HepG2 (cell line): Measurements from ENCODE around the gene ATN1. TPM values are rescaled to one million over a fixed set of nuclear protein-coding genes. Genes with fewer than 3 reads are reported as not detected.
A peak's percentile ranks its signal among the peaks of the same experiment; 100 is the strongest.

Experiments
- ETV6 ChIP-seq: sonication (generic); formaldehyde crosslinking; conservative IDR thresholded peaks from 2 replicates; pipeline ENCODE4 v1.4.0; 2020; ENCODE audit warnings: missing genetic modification reagents
- HBP1 ChIP-seq: IDR thresholded peaks from 2 replicates; pipeline ENCODE4 v1.6.1; 2016; ENCODE audit warnings: low read depth, control low read depth
- JDP2 ChIP-seq: sonication (generic); formaldehyde crosslinking; IDR thresholded peaks from 2 replicates; pipeline ENCODE4 v1.8.1; 2022; ENCODE audit warnings: missing genetic modification reagents, borderline replicate concordance
- MIXL1 ChIP-seq: IDR thresholded peaks from 2 replicates; pipeline ENCODE4 v1.6.1; 2016
- MYC ChIP-seq: sonication (generic); formaldehyde crosslinking; IDR thresholded peaks from 2 replicates; pipeline ENCODE4 v1.9.0; 2021; ENCODE audit warnings: missing genetic modification reagents, borderline replicate concordance
- NFE2L2 ChIP-seq: fragments of 150-350 bp; IDR thresholded peaks from 2 replicates; pipeline ENCODE4 v1.6.1; 2014; ENCODE audit warnings: low read length
- POGK ChIP-seq: sonication (generic); formaldehyde crosslinking; conservative IDR thresholded peaks from 2 replicates; pipeline ENCODE4 v1.8.0; 2022; ENCODE audit warnings: mild to moderate bottlenecking, moderate library complexity, missing genetic modification reagents
- REL ChIP-seq: sonication (generic); formaldehyde crosslinking; conservative IDR thresholded peaks from 2 replicates; pipeline ENCODE4 v1.8.0; 2022; ENCODE audit warnings: mild to moderate bottlenecking, missing genetic modification reagents, moderate library complexity
- SRSF4 ChIP-seq: fragments of 200-400 bp; formaldehyde crosslinking; IDR thresholded peaks from one replicate; pipeline ENCODE4 v1.6.1; 2018; ENCODE audit warnings: mild to moderate bottlenecking, low read depth, low read length, moderate library complexity; ENCODE audit not compliant: poor library complexity, severe bottlenecking
- UBTF ChIP-seq: sonication (generic); formaldehyde crosslinking; IDR thresholded peaks from 2 replicates; pipeline ENCODE4 v1.4.0; 2020; ENCODE audit warnings: mild to moderate bottlenecking, missing genetic modification reagents
- XBP1 ChIP-seq: sonication (generic); formaldehyde crosslinking; IDR thresholded peaks from 2 replicates; pipeline ENCODE4 v1.5.0; 2020; ENCODE audit warnings: missing genetic modification reagents
- ZBTB3 ChIP-seq: sonication (generic); formaldehyde crosslinking; IDR thresholded peaks from 2 replicates; pipeline ENCODE4 v1.4.0; 2020; ENCODE audit warnings: low read depth, mild to moderate bottlenecking, moderate library complexity, missing genetic modification reagents, borderline replicate concordance
- ZBTB34 ChIP-seq: sonication (generic); formaldehyde crosslinking; IDR thresholded peaks from 2 replicates; pipeline ENCODE4 v1.8.0; 2022; ENCODE audit warnings: mild to moderate bottlenecking, missing genetic modification reagents
- ZBTB37 ChIP-seq: sonication (generic); formaldehyde crosslinking; IDR thresholded peaks from 2 replicates; pipeline ENCODE4 v1.4.0; 2020; ENCODE audit warnings: mild to moderate bottlenecking, missing genetic modification reagents
- ZBTB38 ChIP-seq: sonication (generic); formaldehyde crosslinking; IDR thresholded peaks from 2 replicates; pipeline ENCODE4 v1.5.1; 2020; ENCODE audit warnings: mild to moderate bottlenecking, missing genetic modification reagents
- ZNF160 ChIP-seq: sonication (generic); formaldehyde crosslinking; IDR thresholded peaks from 2 replicates; pipeline ENCODE4 v1.8.0; 2022; ENCODE audit warnings: mild to moderate bottlenecking, inconsistent platforms, missing genetic modification reagents
- ZNF20 ChIP-seq: sonication (generic); formaldehyde crosslinking; IDR thresholded peaks from 2 replicates; pipeline ENCODE4 v1.4.0; 2020; ENCODE audit warnings: mild to moderate bottlenecking, moderate library complexity, missing genetic modification reagents
- ZNF205 ChIP-seq: IDR thresholded peaks from 2 replicates; pipeline ENCODE4 v1.6.1; 2018; ENCODE audit warnings: missing biosample characterization, missing genetic modification reagents
- ZNF564 ChIP-seq: sonication (generic); formaldehyde crosslinking; IDR thresholded peaks from 2 replicates; pipeline ENCODE4 v1.8.1; 2023; ENCODE audit warnings: mild to moderate bottlenecking, missing genetic modification reagents
- polyA plus RNA-seq, 8 experiments: library from polyadenylated mRNA; depleted of rRNA in 3 of 8; stranded (reverse) in 7 of 8; unstranded in 1 of 8; fragments of >200 nt; fragmentation: Illumina TruSeq in 4 of 8; extraction: Trizol in 4 of 8; gene quantifications; 2 replicates each; pipeline versions ENCODE4 v1.2.1 to v1.2.3, GENCODE V29; 2011 to 2016; ENCODE audit warnings: low read depth in 4 of 8, missing spikeins in 1 of 8, mixed read lengths in 1 of 8; ENCODE audit not compliant: insufficient read depth in 1 of 8
- total RNA-seq, 5 experiments: library from RNA; depleted of rRNA; stranded (reverse); fragments of >200 nt; fragmentation: Illumina TruSeq; extraction: Trizol; gene quantifications; 2 replicates each; pipeline ENCODE4 v1.2.3, GENCODE V29; 2016; ENCODE audit warnings: low read depth in 1 of 5

The ATN1 gene
- total and polyA plus RNA-seq, 2 of the 13 experiments (the other 11 are each of a cell fraction or from before 2014, with no cell fraction given): 2.1 to 8.6 TPM

GRCh38 chr12:6914246-6914946, 13.4 kb upstream of the ATN1 start, which contains the start of gene ENO2 (continued):
- no peak for TF ChIP-seq ZBTB34 (CRISPR knock-in tag)
- TF ChIP-seq HBP1 (CRISPR knock-in tag): no peak
- TF ChIP-seq ZNF20 (CRISPR knock-in tag): no peak
- 0 out of 2 replicates have a peak, but pooled peaks have one; percentile 5 for TF ChIP-seq REL
- TF ChIP-seq POGK (CRISPR knock-in tag): peak; percentile 50; the same call in 1 of the 2 replicates
- no peak for TF ChIP-seq ZBTB37 (CRISPR knock-in tag)
- TF ChIP-seq ZNF160 (CRISPR knock-in tag): no peak
- TF ChIP-seq ZNF564: 0 out of 2 replicates have a peak, but pooled peaks have one; percentile 55
- TF ChIP-seq ZBTB38 (CRISPR knock-in tag): 0 out of 2 replicates have a peak, but pooled peaks have one; percentile 8
- peak; percentile 79 for TF ChIP-seq UBTF (CRISPR knock-in tag)
- no peak for TF ChIP-seq SRSF4
- TF ChIP-seq ZNF205 (CRISPR knock-in tag): no peak
- TF ChIP-seq NFE2L2: no peak
- TF ChIP-seq ETV6 (CRISPR knock-in tag): no peak
- no peak for TF ChIP-seq ZBTB3 (CRISPR knock-in tag)
- no peak for TF ChIP-seq JDP2
- TF ChIP-seq MYC (CRISPR knock-in tag): no peak
- no peak for TF ChIP-seq MIXL1
- TF ChIP-seq XBP1 (CRISPR knock-in tag): no peak
